HG02623 (cell line): ENCODE measurements around the gene BAAT.
A peak's percentile ranks its signal among the peaks of the same experiment; 100 is the strongest.

Experiments
- ATAC-seq: cut with Tn5 transposase; IDR thresholded peaks from one replicate; pipeline ENCODE4 v1.9.1; 2021; ENCODE audit warnings: moderate library complexity; ENCODE audit not compliant: unreplicated experiment

Gene BAAT

GRCh38 chr9:101324245-101324804, 60.5 kb downstream of the BAAT start:
- ATAC-seq = no peak

DNA sequence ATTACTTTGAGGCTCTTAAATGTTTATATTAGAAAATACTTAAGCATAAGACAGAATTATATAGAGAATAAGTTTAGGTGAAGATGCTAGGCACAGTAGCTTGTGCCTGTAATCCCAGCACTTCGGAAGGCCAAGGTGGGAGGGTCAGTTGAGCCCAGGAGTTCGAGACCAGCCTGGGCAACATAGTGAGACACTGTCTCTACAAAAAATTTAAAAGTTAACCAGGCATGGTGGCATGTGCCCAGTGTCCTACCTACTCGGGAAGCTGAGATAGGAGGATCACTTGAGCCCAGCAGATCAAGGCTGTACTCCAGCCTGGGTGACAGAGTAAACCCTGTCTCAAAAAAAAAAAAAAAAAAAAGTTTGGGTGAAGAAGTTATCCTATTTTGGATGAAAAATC, 61.7 kb downstream of the BAAT start:
- no peak for ATAC-seq

GRCh38 chr9:101317735-101318134, 67.1 kb downstream of the BAAT start:
- ATAC-seq = no peak

DNA sequence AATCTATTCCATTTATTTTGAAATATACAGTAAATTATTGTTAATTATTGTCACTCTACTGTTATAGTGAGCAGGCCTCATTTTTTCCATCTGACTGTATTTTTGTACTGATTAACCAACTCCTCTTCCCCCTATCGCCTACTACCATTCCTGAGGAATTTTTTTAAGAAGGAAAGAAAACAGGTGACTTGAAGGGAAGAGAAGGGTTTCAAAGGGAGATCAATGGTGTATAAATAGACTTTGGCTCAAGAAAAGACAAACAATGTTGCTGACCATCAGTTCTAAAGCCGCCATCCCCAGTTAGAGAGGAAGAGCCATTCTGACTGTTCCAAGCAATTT, 69.7 kb downstream of the BAAT start:
- no peak for ATAC-seq

DNA sequence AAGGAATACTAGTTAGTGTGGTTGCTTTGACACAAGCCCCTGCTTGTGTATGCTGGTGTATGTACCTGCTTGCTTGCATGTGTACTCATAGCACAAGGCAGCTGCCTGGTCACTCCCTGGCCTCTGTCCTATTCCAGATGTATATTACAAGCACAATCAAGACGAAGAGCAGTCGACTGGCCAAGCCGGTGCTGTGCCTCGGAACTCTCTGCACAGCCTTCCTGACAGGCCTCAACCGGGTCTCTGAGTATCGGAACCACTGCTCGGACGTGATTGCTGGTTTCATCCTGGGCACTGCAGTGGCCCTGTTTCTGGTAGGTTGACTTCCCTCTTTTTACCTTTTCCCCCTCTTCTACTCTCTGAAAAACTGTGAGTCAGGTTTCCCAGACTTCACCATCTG, 72.1 kb downstream of the BAAT start:
- no peak for ATAC-seq

DNA sequence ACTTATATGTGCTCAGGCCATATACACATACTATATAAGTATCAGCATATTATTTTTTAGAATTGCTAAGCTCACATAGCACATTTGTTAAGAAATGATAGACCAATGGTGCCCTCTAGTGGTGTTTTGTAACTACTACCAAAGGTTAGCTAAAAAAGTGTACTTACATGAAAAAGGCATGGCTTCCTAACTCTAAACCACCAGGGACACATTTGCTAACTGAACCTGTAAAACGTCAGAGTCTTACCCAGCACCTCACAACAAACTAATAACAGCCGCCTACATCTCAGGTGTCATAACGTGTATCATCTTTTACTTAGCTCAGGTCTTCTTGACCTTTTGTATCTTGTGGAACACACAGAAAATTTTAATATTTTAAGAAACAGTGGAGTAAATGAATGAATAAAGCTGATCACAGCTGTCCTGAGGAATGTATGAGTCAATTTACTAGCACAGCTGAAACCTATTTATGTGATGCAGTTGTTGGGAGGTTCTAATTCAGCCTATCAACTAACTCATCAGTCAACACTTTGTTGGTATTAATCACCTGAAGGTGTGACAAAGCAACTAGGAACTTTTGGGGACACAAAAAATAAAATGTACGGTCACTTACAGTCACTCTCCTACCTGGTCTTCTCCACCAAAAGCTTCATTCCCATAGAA, 72.9 kb downstream of the BAAT start:
- ATAC-seq = peak; percentile 92

- no peak for ATAC-seq
Measured at GRCh38 chr9:101311191-101311590, 73.6 kb downstream of the BAAT start.
